HG02798 (cell line): Measurements from ENCODE around the gene VGF.
"Not testable (repeated sequence)": the region's sequence is repeated elsewhere in the genome, so short reads cannot be mapped to it uniquely, and the experiment has no call there.

Source experiments
- ATAC-seq: cut with Tn5 transposase; IDR thresholded peaks from one replicate; pipeline ENCODE4 v1.9.1; 2021; ENCODE audit warnings: mild to moderate bottlenecking; ENCODE audit not compliant: unreplicated experiment, poor library complexity

VGF gene

GRCh38 chr7:101165075-101165957 lies at the start of gene VGF:
Gene VGF (minus strand): TSS chr7:101165569. CDS start chr7:101164843, 726 bp downstream.
- ATAC-seq: peak; percentile 87

GRCh38 chr7:101212014-101212413 lies 46.6 kb upstream of the VGF start:
- no peak for ATAC-seq

- ATAC-seq: no peak
These were observed 46.1 kb upstream of the VGF start for GRCh38 chr7:101211501-101211900.

GRCh38 chr7:101210143-101210542 lies 44.8 kb upstream of the VGF start:
- ATAC-seq: no peak

- ATAC-seq: no peak
These were observed 43.4 kb upstream of the VGF start for GRCh38 chr7:101208794-101209193.

- ATAC-seq: no peak
These were observed 42.1 kb upstream of the VGF start for GRCh38 chr7:101207459-101207858.

GRCh38 chr7:101206665-101207042 lies 41.3 kb upstream of the VGF start:
- no peak for ATAC-seq

- no peak for ATAC-seq
These were observed 40.7 kb upstream of the VGF start for GRCh38 chr7:101205901-101206664.

- ATAC-seq: not testable (repeated sequence)
These were observed 38.7 kb upstream of the VGF start for GRCh38 chr7:101203740-101204738.

GRCh38 chr7:101202603-101202918 lies 37.2 kb upstream of the VGF start:
- ATAC-seq: no peak

- ATAC-seq: no peak
These were observed 36.6 kb upstream of the VGF start for GRCh38 chr7:101201695-101202602.

- no peak for ATAC-seq
These were observed 35.7 kb upstream of the VGF start, which contains the start of gene MOGAT3 for GRCh38 chr7:101200862-101201599. Gene MOGAT3 (minus strand): TSS chr7:101201036. CDS start chr7:101200854, 182 bp downstream.

GRCh38 chr7:101200504-101200861 lies 35.1 kb upstream of the VGF start:
- no peak for ATAC-seq

- not testable (repeated sequence) for ATAC-seq
These were observed 34.2 kb upstream of the VGF start for GRCh38 chr7:101199522-101199921.

- ATAC-seq: no peak
These were observed 33.1 kb upstream of the VGF start for GRCh38 chr7:101198476-101198875.

GRCh38 chr7:101197991-101198390 lies 32.6 kb upstream of the VGF start:
- ATAC-seq: no peak

- no peak for ATAC-seq
These were observed 30.5 kb upstream of the VGF start for GRCh38 chr7:101195884-101196283.

- no peak for ATAC-seq
These were observed 23.7 kb upstream of the VGF start for GRCh38 chr7:101189109-101189508.
